ENCODE measurements around the gene DENND4C. TPM values are rescaled to one million over a fixed set of nuclear protein-coding genes. Genes with fewer than 3 reads are reported as not detected.

DENND4C gene
- total and polyA plus RNA-seq, 2 of the 4 experiments (the other 2 are of a cell fraction): 9.0 to 32.6 TPM

DNA sequence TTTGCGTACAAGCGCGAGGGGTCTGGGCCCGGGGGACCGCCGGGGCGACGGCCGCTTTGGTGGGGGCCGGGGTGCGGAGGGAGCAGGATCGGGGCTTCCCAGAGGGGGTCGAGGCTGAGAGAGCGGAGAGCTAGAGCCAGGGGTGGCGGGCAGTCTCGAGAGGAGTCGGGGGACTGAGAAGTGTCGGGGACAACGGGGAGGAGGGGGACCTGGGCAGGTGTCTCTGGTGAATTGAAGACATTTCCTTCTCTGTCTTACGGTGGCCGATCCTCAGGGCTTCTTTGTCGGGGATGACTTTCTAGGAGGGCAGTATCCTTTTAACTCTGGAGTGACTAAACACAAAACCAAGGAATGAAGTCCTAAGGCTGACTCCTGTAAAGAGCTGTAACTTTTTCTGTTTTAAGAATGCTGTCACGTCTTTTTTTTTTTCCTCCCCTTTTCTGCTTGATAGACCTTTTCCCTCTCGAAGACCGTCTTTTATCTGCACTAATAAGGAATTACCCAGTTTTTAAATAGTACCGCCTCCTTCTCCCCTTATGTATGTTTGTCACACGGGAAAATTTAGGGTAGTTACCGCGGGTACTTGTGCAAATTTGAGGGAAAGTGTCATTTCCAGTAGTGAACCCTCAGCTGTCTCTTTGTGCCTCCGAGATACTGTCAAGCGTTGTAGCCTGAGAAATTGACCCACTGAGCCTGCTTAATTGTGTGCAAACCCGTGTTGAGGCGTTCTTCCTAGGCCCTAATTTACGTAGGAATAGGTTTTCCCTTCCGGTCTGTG lies 822 bp downstream of the DENND4C start (continued):
- TF ChIP-seq, protein P1, sequence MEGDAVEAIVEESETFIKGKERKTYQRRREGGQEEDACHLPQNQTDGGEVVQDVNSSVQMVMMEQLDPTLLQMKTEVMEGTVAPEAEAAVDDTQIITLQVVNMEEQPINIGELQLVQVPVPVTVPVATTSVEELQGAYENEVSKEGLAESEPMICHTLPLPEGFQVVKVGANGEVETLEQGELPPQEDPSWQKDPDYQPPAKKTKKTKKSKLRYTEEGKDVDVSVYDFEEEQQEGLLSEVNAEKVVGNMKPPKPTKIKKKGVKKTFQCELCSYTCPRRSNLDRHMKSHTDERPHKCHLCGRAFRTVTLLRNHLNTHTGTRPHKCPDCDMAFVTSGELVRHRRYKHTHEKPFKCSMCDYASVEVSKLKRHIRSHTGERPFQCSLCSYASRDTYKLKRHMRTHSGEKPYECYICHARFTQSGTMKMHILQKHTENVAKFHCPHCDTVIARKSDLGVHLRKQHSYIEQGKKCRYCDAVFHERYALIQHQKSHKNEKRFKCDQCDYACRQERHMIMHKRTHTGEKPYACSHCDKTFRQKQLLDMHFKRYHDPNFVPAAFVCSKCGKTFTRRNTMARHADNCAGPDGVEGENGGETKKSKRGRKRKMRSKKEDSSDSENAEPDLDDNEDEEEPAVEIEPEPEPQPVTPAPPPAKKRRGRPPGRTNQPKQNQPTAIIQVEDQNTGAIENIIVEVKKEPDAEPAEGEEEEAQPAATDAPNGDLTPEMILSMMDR (conservative IDR thresholded peaks at IDR 0.05; ENCODE audit: low read depth, low read length): no peak

Measured in IMR-90 (cell line).